ENCODE measurements around the gene ACYP2.

DNA sequence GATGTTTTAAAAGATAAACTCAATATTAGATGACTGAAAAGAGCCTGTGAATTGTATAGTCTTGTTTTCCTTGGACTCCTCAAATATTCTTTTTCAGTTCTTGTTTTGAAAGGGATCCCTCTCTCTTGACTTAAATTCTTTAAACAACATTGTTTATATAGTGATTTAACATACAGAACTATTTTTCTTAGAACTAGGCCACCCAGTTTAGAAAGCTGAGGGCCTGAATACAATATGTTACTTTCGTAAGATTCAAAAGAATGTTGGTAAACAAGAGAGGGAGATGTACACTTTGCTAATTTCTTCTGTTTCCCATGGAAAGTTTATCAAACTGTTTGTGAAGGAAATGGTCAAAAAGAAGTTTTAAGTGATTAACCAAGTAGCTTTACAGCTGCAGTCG lies 146.1 kb downstream of the ACYP2 start:
- TF ChIP-seq, protein P1, sequence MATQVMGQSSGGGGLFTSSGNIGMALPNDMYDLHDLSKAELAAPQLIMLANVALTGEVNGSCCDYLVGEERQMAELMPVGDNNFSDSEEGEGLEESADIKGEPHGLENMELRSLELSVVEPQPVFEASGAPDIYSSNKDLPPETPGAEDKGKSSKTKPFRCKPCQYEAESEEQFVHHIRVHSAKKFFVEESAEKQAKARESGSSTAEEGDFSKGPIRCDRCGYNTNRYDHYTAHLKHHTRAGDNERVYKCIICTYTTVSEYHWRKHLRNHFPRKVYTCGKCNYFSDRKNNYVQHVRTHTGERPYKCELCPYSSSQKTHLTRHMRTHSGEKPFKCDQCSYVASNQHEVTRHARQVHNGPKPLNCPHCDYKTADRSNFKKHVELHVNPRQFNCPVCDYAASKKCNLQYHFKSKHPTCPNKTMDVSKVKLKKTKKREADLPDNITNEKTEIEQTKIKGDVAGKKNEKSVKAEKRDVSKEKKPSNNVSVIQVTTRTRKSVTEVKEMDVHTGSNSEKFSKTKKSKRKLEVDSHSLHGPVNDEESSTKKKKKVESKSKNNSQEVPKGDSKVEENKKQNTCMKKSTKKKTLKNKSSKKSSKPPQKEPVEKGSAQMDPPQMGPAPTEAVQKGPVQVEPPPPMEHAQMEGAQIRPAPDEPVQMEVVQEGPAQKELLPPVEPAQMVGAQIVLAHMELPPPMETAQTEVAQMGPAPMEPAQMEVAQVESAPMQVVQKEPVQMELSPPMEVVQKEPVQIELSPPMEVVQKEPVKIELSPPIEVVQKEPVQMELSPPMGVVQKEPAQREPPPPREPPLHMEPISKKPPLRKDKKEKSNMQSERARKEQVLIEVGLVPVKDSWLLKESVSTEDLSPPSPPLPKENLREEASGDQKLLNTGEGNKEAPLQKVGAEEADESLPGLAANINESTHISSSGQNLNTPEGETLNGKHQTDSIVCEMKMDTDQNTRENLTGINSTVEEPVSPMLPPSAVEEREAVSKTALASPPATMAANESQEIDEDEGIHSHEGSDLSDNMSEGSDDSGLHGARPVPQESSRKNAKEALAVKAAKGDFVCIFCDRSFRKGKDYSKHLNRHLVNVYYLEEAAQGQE (IDR thresholded peaks at IDR 0.05; ENCODE audit: insufficient read depth in 1 of 2, low read depth in 2 of 2, low read length in 2 of 2) = no peak
- TF ChIP-seq POLR2AphosphoS5 (IDR thresholded peaks at IDR 0.05; ENCODE audit: low read depth, low read length) (no peak), SIN3A (IDR thresholded peaks at IDR 0.05; ENCODE audit: borderline replicate concordance, insufficient read depth, low read length) (no peak)

All from PFSK-1 (cell line).